Mesendoderm (in vitro differentiated cells): ENCODE data around the gene TNFRSF8.

Experiments used
- DNase-seq: peaks from one replicate; pipeline ENCODE4 v3.0.0; 2013
- H2AK5ac ChIP-seq: 2 replicates; pipeline ENCODE4 v1.6.1; 2013; ENCODE audit warnings: low read length, inconsistent platforms
- H2BK120ac ChIP-seq: 2 replicates; pipeline ENCODE4 v1.6.1; 2013; ENCODE audit warnings: low read depth, mild to moderate bottlenecking, low read length, moderate library complexity, mixed read lengths
- H2BK15ac ChIP-seq: replicated peaks from 2 replicates; pipeline ENCODE4 v1.6.1; 2013; ENCODE audit warnings: low read depth, mild to moderate bottlenecking, moderate library complexity
- H2BK5ac ChIP-seq: 2 replicates; pipeline ENCODE4 v1.6.1; 2013; ENCODE audit warnings: low read length, inconsistent platforms
- H3K18ac ChIP-seq: 2 replicates; pipeline ENCODE4 v1.6.1; 2013; ENCODE audit warnings: mild to moderate bottlenecking, low read length, mixed read lengths
- H3K23ac ChIP-seq: one replicate; pipeline ENCODE4 v1.6.1; 2013; ENCODE audit warnings: low read length
- H3K27ac ChIP-seq: 2 replicates; pipeline ENCODE4 v1.5.1; 2013; ENCODE audit warnings: low read depth, mild to moderate bottlenecking, inconsistent platforms, low read length, moderate library complexity
- H3K27me3 ChIP-seq: 2 replicates; pipeline ENCODE4 v1.6.1; 2013; ENCODE audit warnings: low read length, control low read depth, mild to moderate bottlenecking, inconsistent platforms; ENCODE audit not compliant: insufficient read depth, poor library complexity
- H3K36me3 ChIP-seq: 2 replicates; pipeline ENCODE4 v1.6.1; 2013; ENCODE audit warnings: low read length, inconsistent platforms; ENCODE audit not compliant: control insufficient read depth, insufficient read depth
- H3K4ac ChIP-seq: one replicate; pipeline ENCODE4 v1.6.1; 2013; ENCODE audit warnings: low read depth, mild to moderate bottlenecking, low read length, moderate library complexity
- H3K4me1 ChIP-seq: 2 replicates; pipeline ENCODE4 v1.6.1; 2013; ENCODE audit warnings: low read depth, low read length, inconsistent platforms; ENCODE audit not compliant: control insufficient read depth
- H3K4me2 ChIP-seq: 2 replicates; pipeline ENCODE4 v1.6.1; 2013; ENCODE audit warnings: low read length
- H3K4me3 ChIP-seq: 2 replicates; pipeline ENCODE4 v1.5.1; 2013; ENCODE audit warnings: mild to moderate bottlenecking, low read length
- H3K56ac ChIP-seq: one replicate; pipeline ENCODE4 v1.6.1; 2013; ENCODE audit warnings: low read length
- H3K79me1 ChIP-seq: 2 replicates; pipeline ENCODE4 v1.6.1; 2013; ENCODE audit warnings: low read length, inconsistent platforms
- H3K79me2 ChIP-seq: 2 replicates; pipeline ENCODE4 v1.6.1; 2013; ENCODE audit warnings: mild to moderate bottlenecking, low read length; ENCODE audit not compliant: control insufficient read depth, insufficient read depth
- H3K9ac ChIP-seq: 2 replicates; pipeline ENCODE4 v1.6.1; 2013; ENCODE audit warnings: low read length, inconsistent platforms
- H4K5ac ChIP-seq: one replicate; pipeline ENCODE4 v1.6.1; 2013; ENCODE audit warnings: low read length
- H4K8ac ChIP-seq: one replicate; pipeline ENCODE4 v1.6.1; 2013; ENCODE audit warnings: low read depth, mild to moderate bottlenecking, control low read depth, low read length, moderate library complexity
- WGBS: extraction: QIAGEN DNeasy Blood & Tissue Kit; methylation state at CpG from one replicate; pipeline ENCODE4 v1.1.7; 2013; ENCODE audit warnings: low lambda C conversion rate, missing lambda C conversion rate; ENCODE audit not compliant: insufficient coverage; ENCODE audit errors: extremely low coverage; 5-methylcytosine and 5-hydroxymethylcytosine counted together

The TNFRSF8 gene

DNA sequence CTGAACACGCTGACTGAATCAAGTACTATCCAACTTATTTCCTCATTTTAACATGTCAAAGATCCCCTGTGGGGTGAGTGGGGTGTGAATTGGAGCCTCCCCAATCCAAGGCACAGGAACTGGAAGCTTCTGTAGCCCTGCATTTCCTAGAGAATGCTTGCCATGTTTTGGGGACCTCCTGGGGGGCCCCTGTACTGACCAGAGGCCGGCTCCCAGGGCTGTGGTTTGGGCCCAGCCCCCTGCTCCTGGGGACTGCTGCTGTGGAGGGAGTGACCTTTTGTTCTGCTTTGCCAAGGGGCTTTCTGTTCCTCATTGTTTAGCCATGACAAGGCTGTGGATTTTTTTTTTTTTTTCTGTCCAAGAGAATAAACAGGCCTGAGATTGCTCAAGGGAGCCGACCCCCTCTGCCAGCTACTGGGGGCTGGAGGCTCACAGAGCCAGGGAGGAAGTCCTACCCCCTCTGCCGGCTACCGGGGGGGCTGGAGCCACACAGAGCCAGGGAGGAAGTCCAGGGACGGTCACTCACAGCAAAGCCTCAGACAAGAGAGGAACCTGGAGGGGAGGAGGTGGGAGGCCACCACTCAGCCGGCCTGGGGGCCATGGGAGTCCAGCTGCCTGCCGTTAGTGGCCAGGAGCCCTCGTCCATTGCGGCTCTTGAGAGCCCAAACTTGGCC lies 121.0 kb downstream of the TNFRSF8 start:
- no CpG with 5 or more reads among the region's 10 CpGs for WGBS
- DNase-seq, result peak; percentile 70

GRCh38 chr1:12185036-12185917 lies 122.2 kb downstream of the TNFRSF8 start:
- H2BK5ac ChIP-seq, result no peak overlapping the region
- H3K23ac ChIP-seq, result no peak overlapping the region
- no CpG with 5 or more reads among the region's 19 CpGs for WGBS
- no peak overlapping the region for H3K4ac ChIP-seq
- no peak for DNase-seq
- no peak overlapping the region for H3K18ac ChIP-seq
- H2AK5ac ChIP-seq, result no peak overlapping the region
- no peaks in the 10 kb centered on the region for H3K79me2 ChIP-seq
- no peak overlapping the region for H3K56ac ChIP-seq
- H3K4me2 ChIP-seq, result no peak overlapping the region
- H2BK120ac ChIP-seq, result no peak overlapping the region
- H4K8ac ChIP-seq, result no peak overlapping the region
- no peak overlapping the region for H3K9ac ChIP-seq
- no peaks in the 10 kb centered on the region for H3K27me3 ChIP-seq
- H4K5ac ChIP-seq, result no peak overlapping the region
- no peak overlapping the region for H2BK15ac ChIP-seq
- H3K4me1 ChIP-seq, result peaks cover 1% of the 10 kb centered on the region
- H3K27ac ChIP-seq, result no peak overlapping the region
- no peak overlapping the region for H3K4me3 ChIP-seq
- H3K36me3 ChIP-seq, result no peaks in the 10 kb centered on the region
- no peaks in the 10 kb centered on the region for H3K79me1 ChIP-seq

More for the DNA sequence above, 121.0 kb downstream of the TNFRSF8 start:
- Histone ChIP-seq H3K18ac (peak overlapping the region; percentile 34), H3K36me3 (no peaks in the 10 kb centered on the region), H2BK5ac (no peak overlapping the region), H3K27ac (peak overlapping the region; percentile 34), H3K4me2 (no peak overlapping the region), H2BK120ac (no peak overlapping the region), H2AK5ac (no peak overlapping the region), H4K5ac (no peak overlapping the region), H3K4me1 (peaks cover 1% of the 10 kb centered on the region), H3K79me1 (no peaks in the 10 kb centered on the region), H4K8ac (no peak overlapping the region), H3K79me2 (no peaks in the 10 kb centered on the region), H3K9ac (peak overlapping the region; percentile 21), H2BK15ac (no peak overlapping the region), H3K4ac (no peak overlapping the region), H3K27me3 (no peaks in the 10 kb centered on the region), H3K4me3 (no peak overlapping the region), H3K23ac (no peak overlapping the region), H3K56ac (peak overlapping the region; percentile 79)

DNA sequence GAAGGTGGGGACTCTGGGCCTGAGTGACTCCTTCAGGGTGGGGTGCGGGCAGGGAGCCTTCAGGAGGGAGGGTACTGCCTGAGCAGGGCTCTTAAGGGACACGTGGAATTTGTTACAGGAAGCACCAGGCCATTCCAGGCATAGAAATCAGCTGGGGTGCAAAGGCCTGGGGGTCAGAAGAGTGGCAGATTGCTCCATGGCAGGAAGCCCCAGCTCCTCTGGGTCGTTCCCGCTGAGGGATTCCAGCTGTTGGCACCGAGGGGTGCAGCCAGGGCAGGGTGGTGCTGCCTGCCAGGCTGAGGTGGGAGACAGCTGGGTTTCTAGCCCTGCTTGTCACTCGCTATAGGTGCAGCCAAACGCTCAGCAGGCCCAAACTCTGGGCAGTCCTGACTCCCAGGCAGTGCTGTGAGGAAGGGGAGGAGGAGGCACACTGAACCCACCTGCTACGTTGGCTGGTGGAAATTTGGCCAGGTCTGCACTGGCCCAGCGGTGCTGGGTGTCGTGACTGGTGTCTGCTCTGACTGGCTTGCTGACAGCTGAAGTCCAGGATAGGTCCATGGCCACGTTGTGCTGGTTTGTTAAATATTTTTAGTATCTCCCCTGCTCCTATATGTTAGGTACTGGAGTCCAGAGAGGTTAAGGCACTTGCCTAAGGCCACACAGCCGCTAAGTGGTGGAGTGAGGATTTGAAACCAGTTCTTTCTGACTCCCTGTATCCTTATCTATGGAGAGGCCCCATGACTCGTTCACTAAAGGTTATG lies 123.0 kb downstream of the TNFRSF8 start:
- no peak overlapping the region for H4K8ac ChIP-seq

DNA sequence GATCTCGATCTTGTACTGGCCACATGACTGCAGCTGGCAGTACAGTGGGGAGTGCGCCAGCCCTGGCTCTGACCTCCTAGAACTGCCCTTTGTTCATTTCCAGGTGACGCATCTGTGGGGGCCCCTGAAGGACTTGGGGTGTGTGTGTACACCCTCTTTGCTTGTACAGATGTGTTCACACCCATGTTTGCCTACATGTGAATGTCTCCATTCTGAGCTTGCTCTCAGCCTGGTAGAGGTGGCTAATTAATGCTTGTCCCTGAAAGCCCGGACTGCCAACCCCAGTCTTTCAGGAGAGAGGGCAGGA lies 123.5 kb downstream of the TNFRSF8 start:
- no peaks in the 10 kb centered on the region for H3K27me3 ChIP-seq
- H4K8ac ChIP-seq, result no peak overlapping the region
- H2BK5ac ChIP-seq, result no peak overlapping the region
- no peaks in the 10 kb centered on the region for H3K79me1 ChIP-seq
- DNase-seq, result no peak
- no peak overlapping the region for H3K27ac ChIP-seq
- H3K4me3 ChIP-seq, result no peak overlapping the region
- H3K36me3 ChIP-seq, result no peaks in the 10 kb centered on the region
- no peak overlapping the region for H2BK15ac ChIP-seq
- H3K4me2 ChIP-seq, result no peak overlapping the region
- no peak overlapping the region for H2BK120ac ChIP-seq
- no peak overlapping the region for H3K18ac ChIP-seq
- no peak overlapping the region for H3K56ac ChIP-seq
- no peak overlapping the region for H2AK5ac ChIP-seq
- H3K9ac ChIP-seq, result no peak overlapping the region
- no CpG with 5 or more reads among the region's 4 CpGs for WGBS
- H3K23ac ChIP-seq, result no peak overlapping the region
- H3K4me1 ChIP-seq, result peaks cover 1% of the 10 kb centered on the region
- no peaks in the 10 kb centered on the region for H3K79me2 ChIP-seq
- H4K5ac ChIP-seq, result no peak overlapping the region
- H3K4ac ChIP-seq, result no peak overlapping the region

More for the DNA sequence above, 123.0 kb downstream of the TNFRSF8 start:
- Histone ChIP-seq H3K36me3 (no peaks in the 10 kb centered on the region), H3K4me2 (no peak overlapping the region), H3K79me2 (no peaks in the 10 kb centered on the region), H2BK5ac (no peak overlapping the region), H3K4ac (no peak overlapping the region), H4K5ac (no peak overlapping the region), H2BK120ac (no peak overlapping the region), H3K27me3 (no peaks in the 10 kb centered on the region), H3K4me1 (peaks cover 1% of the 10 kb centered on the region), H2AK5ac (no peak overlapping the region), H3K27ac (no peak overlapping the region), H3K9ac (no peak overlapping the region), H3K18ac (no peak overlapping the region), H3K56ac (no peak overlapping the region), H2BK15ac (no peak overlapping the region), H3K79me1 (no peaks in the 10 kb centered on the region), H3K4me3 (no peak overlapping the region), H3K23ac (no peak overlapping the region)
- DNase-seq, result no peak
- no CpG with 5 or more reads among the region's 13 CpGs for WGBS

- no peak overlapping the region for H3K23ac ChIP-seq
- H2BK15ac ChIP-seq, result no peak overlapping the region
- no peak overlapping the region for H4K5ac ChIP-seq
- H2BK5ac ChIP-seq, result no peak overlapping the region
- H3K18ac ChIP-seq, result no peak overlapping the region
- no peaks in the 10 kb centered on the region for H3K79me2 ChIP-seq
- no peaks in the 10 kb centered on the region for H3K79me1 ChIP-seq
- no peak overlapping the region for H2AK5ac ChIP-seq
- H3K4me1 ChIP-seq, result peaks cover 1% of the 10 kb centered on the region
- H3K56ac ChIP-seq, result no peak overlapping the region
- H3K27me3 ChIP-seq, result no peaks in the 10 kb centered on the region
- no peak for DNase-seq
- no peak overlapping the region for H3K9ac ChIP-seq
- H3K36me3 ChIP-seq, result no peaks in the 10 kb centered on the region
- H4K8ac ChIP-seq, result no peak overlapping the region
- H2BK120ac ChIP-seq, result no peak overlapping the region
- H3K4me2 ChIP-seq, result no peak overlapping the region
- no peak overlapping the region for H3K4ac ChIP-seq
- no peak overlapping the region for H3K27ac ChIP-seq
- no CpG with 5 or more reads among the region's 3 CpGs for WGBS
- H3K4me3 ChIP-seq, result no peak overlapping the region
Observed at GRCh38 chr1:12188115-12188514, 125.0 kb downstream of the TNFRSF8 start.
